Skeletal muscle cell (primary cell): ENCODE data around the gene XRCC1.
"Not testable (repeated sequence)": the region's sequence is repeated elsewhere in the genome, so short reads cannot be mapped to it uniquely, and the experiment has no call there.

Experiments
- DNase-seq: peaks from one replicate; pipeline ENCODE4 v3.0.0-alpha.2; 2010; ENCODE audit warnings: low read depth
- H3K4me3 ChIP-seq: 2 replicates; pipeline ENCODE4 v1.5.1; 2011; ENCODE audit warnings: low read depth, mild to moderate bottlenecking, control low read depth, low read length, moderate library complexity

XRCC1 gene

DNA sequence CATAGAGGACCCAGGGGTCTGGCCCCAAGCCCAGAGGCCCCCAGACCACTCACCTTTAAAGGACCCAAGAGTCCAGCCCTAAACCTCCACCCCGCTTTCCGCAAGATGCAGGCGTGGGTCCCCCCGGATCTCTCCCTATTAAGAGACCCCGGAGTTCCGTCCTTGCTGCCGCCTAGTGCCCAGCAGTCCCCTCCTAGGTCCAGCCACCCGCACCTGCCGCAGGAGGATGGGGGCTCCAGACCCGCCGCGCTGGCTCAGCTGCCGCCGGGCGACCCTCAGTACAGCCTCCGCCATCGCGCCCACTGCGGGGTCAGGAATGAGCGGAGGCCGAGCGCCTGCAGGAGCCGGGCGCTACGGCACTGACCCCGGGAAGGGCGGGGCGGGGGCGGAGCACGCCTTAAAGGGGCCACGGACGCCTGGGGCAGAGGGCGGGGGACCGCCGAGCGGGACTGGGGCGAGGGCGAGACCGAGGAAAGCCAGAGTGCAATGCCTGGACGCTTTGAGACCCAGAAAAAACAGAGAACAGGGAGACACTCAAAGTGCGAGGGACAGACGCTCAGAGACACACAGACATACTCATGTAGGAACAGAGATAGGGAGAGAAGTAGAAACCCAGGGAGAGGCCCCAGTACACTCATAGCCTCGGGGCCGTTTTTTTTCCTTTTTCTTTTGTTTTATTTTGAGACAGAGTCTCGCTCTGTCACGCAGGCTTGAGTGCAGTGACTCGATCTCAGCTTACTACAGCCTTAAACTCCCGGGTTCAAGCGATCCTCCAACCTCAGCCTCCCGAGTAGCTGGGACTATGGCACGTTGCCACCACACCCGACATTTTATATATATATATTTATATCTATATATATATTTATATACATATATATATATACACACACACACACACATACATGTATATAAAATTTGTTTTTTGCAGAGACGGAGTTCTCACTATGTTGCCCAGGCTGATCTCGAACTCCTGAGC lies 48.2 kb downstream of the XRCC1 start, which contains the start of gene ETHE1:
ETHE1 (minus strand) TSS at position 318 of the 976 bp plus-strand sequence; CDS start at position 294, 24 bp downstream.
- no peak for DNase-seq
- peak within 1 kb of the TSS; percentile 69 for H3K4me3 ChIP-seq

DNA sequence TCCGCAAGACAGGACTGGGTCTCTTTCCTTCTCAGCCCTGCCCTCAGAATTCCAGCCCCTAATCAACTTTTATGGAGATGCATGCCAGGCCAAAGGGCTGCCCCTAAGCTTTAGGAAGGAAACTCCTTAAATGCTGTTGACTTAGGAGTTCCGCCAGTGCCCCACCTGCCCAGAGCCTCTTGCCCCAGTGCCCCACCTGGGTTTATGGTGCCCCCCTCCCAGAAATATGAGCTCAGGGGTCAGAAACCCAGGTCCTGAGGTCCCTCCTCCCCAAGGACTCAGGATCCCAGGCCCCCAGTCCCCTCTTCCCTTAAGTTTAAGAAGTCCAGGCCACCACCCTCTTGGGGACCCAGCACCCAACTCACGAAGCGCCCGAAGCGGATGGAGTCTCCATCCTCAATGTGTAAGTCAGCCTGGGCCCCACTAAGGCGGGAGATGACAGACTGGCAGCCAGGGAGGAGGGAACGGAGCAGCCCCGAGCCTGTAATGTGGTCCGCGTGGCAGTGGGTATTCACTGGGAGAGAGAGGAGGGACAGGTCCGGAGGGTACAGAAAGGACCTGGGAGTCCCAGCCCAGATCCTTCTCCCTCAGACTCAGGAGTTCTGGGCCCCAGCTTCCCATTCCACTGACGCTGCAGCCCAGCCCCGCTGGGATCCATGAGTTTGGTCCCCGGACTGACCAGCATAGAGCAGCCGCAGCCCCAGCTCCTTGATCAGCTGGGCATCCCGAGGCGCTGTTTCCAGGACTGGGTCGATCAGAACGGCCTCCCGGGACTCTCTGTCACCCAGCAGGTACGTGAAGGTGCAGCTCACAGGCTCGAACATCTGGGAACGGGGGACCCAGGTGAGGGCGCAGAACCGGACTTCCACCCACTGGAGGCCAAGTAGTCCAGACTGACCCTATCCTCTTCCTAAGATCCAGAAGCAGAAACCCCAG lies 49.2 kb downstream of the XRCC1 start:
- no peak for DNase-seq
- peak overlapping the region; percentile 69 for H3K4me3 ChIP-seq

DNA sequence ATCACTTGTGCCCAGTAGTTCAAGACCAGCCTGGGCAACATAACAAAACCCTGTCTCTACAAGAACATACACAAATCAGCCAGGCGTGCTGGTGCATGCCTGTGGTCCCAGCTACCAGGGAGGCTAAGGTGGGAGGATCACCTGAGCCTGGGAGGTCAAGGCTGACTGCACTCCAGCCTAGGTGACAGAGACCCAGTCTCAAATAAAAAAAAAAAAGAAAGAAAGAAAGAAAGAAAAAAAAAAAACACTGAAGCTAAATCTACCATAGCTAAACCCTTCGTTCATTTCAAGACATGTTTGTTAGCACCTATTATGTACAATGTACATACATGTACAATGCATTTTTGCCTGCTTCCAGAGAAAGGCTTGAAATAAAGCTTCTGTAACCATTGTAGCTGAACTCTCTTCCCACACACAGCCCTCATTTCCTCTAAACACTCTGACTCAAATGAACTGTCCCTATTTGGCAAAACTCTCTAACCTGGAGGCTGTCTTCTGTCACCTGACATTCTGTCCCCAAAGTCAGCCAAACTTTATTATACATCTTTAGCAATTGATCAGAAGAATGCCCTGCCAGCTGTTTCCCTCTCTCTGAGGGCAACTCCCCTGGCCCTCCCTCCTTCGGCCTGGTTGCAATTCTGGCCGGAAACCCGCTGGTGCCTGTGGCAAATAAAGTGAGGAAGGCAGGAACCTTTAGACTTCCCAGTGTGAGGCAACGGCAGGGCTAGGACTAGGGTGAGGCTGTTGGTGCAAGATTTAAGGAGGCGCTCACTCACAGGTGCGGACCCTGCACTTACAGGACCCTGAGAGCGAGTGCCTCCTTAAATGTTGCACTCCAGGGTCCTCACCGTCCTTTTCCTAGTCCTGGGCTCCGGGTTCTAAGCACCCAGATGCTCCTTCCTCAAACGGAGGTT lies 50.1 kb downstream of the XRCC1 start:
- peak overlapping the region; percentile 69 for H3K4me3 ChIP-seq
- DNase-seq = no peak

GRCh38 chr19:43523696-43524095 lies 51.6 kb downstream of the XRCC1 start:
- not testable (repeated sequence) for DNase-seq, H3K4me3 ChIP-seq

GRCh38 chr19:43522929-43523328 lies 52.4 kb downstream of the XRCC1 start:
- no peak overlapping the region for H3K4me3 ChIP-seq
- DNase-seq = no peak

DNA sequence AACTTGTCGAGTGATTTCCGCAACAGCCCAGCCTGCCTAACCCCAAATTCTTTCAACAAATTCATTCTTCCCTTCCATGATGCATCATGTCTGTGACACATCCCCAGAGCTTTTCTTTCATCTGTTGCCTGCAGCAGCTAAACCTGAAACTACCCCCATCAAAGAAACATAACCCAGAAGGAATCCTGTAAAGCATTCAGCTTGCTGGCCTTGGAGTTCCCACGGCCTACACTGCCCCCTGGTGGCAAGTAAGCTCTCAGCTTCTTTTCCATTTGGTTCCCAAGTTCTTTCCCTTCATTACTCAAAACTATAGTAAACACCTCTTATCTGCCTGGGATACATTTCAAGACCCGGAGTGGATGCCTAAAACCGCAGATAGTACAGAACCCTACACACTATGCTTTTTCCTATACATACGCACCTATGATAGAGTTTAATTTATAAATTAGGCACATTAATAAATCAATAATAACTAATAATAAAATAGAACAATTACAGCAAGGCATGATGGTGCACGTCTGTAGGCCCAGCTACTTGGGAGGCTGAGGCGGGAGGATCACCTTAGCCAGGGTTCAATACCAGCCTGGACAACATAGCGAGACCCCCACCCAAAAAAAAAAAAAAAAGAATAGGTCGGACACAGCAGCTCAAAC lies 55.8 kb downstream of the XRCC1 start:
- peak; percentile 74 for DNase-seq
- no peak overlapping the region for H3K4me3 ChIP-seq

DNA sequence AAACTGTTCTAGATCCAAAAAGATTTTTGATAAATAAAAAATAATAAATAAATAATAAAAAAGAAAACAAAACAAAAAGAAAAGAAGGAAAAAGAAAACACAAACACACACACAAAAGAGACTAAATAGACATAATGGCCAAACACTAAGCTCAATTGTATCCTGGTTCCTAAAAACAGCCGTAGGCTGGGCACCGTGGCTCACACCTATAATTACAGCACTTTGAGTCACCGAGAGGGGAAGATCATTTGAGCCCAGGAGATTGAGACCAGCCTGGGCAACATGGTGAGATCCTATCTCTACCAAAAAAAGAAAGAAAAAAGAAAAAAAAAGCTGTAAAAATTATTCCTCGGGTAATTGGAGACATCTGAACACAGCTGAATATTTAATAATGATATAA lies 57.3 kb downstream of the XRCC1 start:
- H3K4me3 ChIP-seq = no peak overlapping the region
- no peak for DNase-seq

- DNase-seq = not testable (repeated sequence)
Observed at GRCh38 chr19:43512399-43512798, 62.9 kb downstream of the XRCC1 start.

DNA sequence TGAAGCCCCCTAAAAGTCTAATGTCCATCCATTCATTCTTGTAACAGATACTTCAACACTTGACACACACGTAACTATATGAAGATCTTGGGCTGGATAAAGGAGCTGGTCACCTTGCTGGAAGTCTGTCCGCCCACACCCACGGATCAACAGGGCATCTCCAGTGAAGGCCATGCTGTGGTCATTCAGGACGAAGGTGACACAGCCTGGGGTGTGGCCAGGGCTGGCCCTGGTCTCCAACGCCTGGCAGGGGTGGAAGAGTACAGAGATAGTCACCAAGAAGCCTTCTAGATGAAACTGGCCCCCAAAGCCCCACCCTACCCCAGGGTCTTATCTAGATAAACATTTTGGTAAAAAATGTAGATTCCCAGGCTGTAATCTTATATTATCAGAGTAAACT lies 64.0 kb downstream of the XRCC1 start:
- no peak for DNase-seq
- H3K4me3 ChIP-seq = no peak overlapping the region

More at GRCh38 chr19:43512399-43512798, 62.9 kb downstream of the XRCC1 start:
- H3K4me3 ChIP-seq = not testable (repeated sequence)

GRCh38 chr19:43510713-43511112 lies 64.6 kb downstream of the XRCC1 start:
- no peak for DNase-seq
- H3K4me3 ChIP-seq = no peak overlapping the region

DNA sequence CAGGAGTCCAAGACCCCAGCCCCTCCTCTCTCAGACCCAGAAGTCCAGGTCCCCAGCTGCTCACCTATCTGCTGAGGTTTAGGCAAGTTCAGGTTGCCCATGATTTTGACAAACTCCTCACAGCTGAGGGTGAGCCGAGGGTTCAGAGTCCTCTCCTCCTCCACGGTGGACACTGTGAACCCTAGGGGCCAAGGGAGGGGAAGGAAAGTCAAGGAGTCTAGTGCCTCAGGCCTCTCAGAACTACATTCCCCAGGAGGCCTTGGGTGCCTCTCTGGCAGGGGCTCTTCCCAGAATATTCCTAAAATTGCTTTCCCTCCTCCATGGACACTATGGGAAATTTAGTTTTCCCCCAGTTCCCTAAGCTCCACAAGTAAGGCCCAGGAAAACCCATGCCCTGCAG lies 67.4 kb downstream of the XRCC1 start:
- no peak overlapping the region for H3K4me3 ChIP-seq
- DNase-seq = no peak

DNA sequence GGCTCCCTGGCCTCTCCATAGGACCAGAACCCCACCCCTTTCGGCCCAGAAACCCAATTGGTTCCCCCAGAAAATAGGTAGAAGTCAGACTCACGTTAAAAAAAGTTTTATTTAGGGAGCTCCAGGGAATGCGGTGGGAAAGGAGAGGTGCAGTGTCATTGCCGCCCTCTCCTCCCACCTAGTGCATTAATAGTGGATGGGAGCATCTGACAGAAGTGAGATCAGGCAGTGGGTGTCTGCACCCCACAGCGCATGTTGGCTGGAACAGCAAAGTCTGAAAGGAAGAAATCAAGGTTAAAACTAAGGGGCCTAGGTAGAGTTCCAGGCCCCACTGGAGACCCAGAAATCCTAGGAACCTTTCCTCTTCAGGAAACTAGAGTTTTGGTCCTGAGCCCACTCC lies 68.7 kb downstream of the XRCC1 start:
- no peak for DNase-seq
- no peak overlapping the region for H3K4me3 ChIP-seq

GRCh38 chr19:43505941-43506340 lies 69.4 kb downstream of the XRCC1 start:
- no peak overlapping the region for H3K4me3 ChIP-seq
- no peak for DNase-seq

- H3K4me3 ChIP-seq = no peak overlapping the region
- no peak for DNase-seq
Observed at GRCh38 chr19:43505186-43505456, 70.2 kb downstream of the XRCC1 start.

GRCh38 chr19:43504426-43505185 lies 70.7 kb downstream of the XRCC1 start, which contains the start of gene PHLDB3:
PHLDB3 (minus strand) TSS chr19:43504746; CDS start chr19:43504118, 628 bp downstream.
- DNase-seq = no peak

DNA sequence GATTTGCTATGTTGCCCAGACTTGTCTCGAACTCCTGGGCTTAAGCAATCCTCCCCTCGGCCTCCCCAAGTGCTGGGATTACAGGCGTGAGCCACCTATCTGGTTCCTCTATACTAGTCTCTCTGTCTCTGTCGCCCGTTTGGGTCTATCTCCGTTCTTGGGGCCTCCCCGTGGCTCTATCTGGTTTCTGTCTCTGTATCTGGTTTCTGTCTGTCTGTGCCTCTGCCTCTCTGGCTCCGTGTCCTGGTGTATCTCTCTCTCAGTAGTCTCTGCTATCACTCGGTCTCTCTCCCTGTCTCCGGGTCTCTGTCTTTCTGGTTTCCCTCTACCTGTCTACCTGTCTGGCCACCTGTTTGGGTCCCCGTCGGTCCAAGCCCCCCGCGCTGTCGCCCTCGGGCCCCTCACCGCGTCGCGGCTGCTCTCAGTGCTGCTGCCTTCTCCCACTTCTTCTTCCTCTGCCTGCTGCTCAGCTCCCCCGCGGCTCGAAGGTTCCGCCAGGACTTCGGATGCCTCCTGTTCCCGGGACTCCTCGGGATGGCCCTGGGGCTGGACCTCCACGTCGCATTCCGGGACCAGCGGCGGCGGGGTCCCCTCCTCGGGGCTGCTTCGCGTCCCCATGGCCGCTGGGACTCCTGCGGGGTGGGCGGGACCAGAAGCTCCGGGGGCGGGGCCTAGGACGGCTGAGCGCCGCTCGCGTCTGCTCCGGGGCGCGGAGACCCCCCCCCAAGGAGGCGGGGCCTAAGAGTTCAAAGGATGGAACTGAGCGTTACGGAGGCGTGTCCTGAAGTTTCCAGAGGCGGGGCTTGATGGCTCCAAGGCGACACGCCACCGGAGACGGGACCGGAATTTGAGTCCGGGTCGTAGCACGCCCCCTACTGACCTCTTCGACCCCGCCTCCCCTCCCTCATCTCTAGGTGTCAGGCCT lies 71.6 kb downstream of the XRCC1 start:
- H3K4me3 ChIP-seq = peak overlapping the region; percentile 87
- DNase-seq = peak; percentile 52

More at GRCh38 chr19:43504426-43505185, 70.7 kb downstream of the XRCC1 start, which contains the start of gene PHLDB3:
- peak within 1 kb of the TSS; percentile 87 for H3K4me3 ChIP-seq
